HG02678 (cell line): ENCODE data around the gene ANO1.
"Not testable (repeated sequence)": the region's sequence is repeated elsewhere in the genome, so short reads cannot be mapped to it uniquely, and the experiment has no call there.

Experiments used
- ATAC-seq: cut with Tn5 transposase; IDR thresholded peaks from one replicate; pipeline ENCODE4 v1.9.1; 2021; ENCODE audit warnings: mild to moderate bottlenecking, moderate library complexity; ENCODE audit not compliant: unreplicated experiment

Gene ANO1

GRCh38 chr11:70204466-70204799 is 126.3 kb downstream of the ANO1 start:
- no peak for ATAC-seq

GRCh38 chr11:70205049-70205725 is 127.1 kb downstream of the ANO1 start:
- ATAC-seq: no peak

DNA sequence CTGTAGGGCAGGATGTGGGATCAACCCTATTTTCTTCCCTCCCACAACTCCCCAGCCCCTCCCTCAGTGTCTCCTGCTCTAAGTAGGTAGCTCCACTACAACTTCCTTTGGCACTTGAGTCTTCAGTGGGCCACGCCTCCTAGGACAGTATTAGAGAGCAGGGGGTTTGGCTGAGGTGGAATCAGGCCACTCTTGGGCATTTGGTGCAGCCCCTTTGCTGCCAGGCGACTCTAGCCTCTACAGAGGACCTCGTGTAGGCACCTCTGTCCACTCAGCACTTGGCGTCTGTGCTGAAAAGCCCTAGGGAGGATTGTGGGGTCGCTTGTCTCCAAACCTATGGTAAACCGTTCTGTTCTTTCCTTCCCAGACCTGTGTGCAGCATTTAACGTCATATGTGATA is 127.6 kb downstream of the ANO1 start:
- no peak for ATAC-seq

DNA sequence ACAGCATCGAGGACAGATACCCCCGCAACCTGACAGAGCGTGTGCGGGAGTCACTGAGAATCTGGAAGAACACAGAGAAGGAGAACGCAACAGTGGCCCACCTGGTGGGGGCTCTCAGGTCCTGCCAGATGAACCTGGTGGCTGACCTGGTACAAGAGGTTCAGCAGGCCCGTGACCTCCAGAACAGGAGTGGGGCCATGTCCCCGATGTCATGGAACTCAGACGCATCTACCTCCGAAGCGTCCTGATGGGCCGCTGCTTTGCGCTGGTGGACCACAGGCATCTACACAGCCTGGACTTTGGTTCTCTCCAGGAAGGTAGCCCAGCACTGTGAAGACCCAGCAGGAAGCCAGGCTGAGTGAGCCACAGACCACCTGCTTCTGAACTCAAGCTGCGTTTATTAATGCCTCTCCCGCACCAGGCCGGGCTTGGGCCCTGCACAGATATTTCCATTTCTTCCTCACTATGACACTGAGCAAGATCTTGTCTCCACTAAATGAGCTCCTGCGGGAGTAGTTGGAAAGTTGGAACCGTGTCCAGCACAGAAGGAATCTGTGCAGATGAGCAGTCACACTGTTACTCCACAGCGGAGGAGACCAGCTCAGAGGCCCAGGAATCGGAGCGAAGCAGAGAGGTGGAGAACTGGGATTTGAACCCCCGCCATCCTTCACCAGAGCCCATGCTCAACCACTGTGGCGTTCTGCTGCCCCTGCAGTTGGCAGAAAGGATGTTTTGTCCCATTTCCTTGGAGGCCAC is 128.3 kb downstream of the ANO1 start:
- no peak for ATAC-seq

GRCh38 chr11:70206982-70207376 is 128.9 kb downstream of the ANO1 start:
- ATAC-seq: no peak

DNA sequence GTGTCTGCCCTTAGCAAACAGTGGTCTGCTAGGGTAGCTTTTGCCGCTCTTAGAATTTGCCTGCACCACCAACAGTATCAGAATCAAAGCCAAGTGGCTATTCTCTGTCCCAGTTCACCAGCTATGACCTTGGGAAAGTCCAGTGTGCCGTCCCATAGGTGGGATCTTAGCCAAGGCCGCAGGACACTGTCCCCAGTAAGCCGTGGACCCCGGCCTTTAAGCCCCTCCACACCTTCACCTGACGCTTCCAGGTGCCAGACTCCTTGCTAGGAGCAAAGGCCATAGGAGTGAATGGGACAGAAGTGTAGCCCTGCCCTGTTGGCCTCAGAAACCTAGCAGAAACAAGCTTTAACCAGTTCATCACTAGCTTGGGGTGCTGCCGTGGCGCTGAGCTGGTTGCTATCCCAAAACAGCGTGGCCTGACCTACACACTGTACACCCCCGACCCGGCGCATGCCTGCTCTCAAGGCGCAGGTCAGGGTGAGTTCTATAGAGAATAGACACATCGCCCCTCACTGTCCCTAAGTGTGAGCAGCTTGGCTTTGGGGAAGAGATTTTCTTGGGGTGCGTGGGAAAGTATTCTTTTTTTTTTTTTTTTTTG is 129.5 kb downstream of the ANO1 start:
- no peak for ATAC-seq

DNA sequence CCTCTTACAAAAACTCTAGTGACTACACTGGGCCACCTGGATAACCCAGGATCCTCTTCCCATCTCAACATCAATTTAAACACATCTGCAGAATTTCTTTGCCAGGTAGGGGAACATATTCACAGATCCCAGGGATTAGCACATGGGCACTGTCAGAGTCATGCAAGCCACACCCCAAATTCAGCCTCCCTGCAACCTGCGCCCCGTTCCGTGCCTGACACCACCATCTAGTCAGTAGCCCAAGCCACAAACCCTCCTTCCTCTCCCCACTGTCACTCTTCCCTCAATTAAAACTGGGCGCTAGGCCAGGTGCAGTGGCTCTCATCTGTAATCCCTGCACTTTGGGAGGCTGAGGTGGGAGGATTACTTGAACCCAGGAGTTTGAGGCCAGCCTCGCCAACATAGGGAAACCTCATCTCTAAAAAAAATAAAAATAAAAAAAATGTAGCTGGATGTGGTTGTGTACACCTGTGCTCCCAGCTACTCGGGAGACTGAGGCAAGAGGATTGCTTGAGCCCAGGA is 131.3 kb downstream of the ANO1 start:
- ATAC-seq: no peak

GRCh38 chr11:70210051-70210501 is 132.0 kb downstream of the ANO1 start:
- ATAC-seq: no peak

DNA sequence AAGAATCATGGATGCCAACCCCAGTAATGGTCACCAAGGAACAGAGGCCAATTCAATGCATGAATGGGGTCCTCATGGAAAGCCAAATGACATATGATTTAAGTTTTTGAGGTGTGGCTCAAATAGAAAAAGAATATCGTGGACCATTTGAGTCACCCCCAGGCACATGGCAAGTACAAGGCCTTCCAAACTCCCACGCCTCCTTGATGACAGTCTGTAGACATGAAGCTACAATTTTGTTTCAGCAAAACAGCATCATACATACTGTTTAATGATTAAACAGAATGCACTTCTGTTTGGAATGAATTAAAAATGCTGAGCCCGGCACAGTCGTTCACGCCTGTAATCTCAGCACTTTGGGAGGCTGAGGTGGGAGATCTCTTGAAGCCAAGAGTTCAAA is 132.4 kb downstream of the ANO1 start:
- ATAC-seq: no peak

GRCh38 chr11:70212227-70212811 is 134.2 kb downstream of the ANO1 start:
- no peak for ATAC-seq

DNA sequence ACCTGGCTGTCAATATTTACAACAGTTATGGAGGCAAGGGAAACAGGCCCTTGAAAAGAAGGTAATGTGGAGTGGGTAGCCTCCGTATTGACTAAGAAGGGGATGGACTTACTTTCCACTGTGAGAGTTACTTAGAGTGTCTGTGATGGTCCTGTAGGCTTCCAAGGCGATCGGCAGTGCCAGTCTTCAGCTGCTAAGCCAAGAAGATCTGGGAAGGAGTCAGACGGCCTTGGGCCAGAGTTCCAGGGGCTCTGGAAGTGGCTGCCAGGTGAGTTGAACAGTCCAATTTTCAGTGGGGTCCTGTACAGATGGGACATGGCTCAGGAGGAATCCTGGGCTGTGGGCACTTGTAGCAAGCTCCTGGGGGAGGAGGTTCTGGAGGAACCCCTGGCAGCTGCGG is 139.3 kb downstream of the ANO1 start:
- not testable (repeated sequence) for ATAC-seq

- not testable (repeated sequence) for ATAC-seq
Observed at GRCh38 chr11:70218076-70218475, 140.0 kb downstream of the ANO1 start.

- ATAC-seq: no peak
Observed at GRCh38 chr11:70220136-70220535, 142.0 kb downstream of the ANO1 start.

GRCh38 chr11:70220920-70221319 is 142.8 kb downstream of the ANO1 start:
- ATAC-seq: no peak

DNA sequence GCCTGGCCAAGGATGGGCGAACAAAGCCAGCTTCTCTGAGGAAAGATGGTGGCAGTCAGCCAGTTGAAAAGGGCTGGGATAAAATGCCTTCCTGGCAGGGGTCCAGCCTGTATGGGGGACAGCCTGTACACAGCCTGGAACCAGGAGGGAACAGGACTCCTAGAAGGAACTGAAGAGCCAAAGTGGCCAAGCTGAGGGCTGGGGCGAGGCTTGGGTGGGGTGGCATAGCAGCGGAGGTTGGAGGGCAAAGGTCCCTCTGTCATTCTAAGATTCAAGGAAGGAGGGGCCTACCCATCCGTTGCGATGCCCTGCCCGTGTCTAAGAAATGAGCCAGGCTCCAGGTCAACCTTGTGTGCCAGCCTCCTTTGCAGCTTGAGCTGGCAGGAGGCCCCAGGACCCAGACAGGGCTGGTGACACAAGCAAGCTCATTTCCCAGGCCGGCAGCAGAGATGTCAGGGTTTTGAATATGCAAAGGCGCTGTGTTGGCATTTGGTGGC is 147.6 kb downstream of the ANO1 start:
- ATAC-seq: no peak

- no peak for ATAC-seq
Observed at GRCh38 chr11:70226183-70226582, 148.1 kb downstream of the ANO1 start.

DNA sequence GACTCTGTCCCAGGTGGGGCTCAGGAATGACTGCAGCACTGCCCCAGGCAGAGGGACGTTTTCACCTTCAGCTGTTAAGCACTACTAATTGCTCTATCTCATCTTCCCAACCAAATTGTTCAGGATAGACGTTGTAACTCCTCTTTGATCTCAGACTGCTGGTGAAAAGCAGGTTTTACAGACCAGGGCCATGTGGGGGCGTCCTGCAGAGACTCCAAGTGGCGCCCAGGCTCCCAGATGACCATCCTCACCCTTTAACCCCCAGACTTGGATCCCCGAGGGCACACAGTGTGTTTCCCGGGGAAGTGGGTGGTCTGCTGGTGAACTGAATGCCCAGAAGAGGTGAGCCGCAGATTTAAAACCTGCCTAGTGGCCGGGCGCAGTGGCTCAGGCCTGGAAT is 148.8 kb downstream of the ANO1 start:
- no peak for ATAC-seq

DNA sequence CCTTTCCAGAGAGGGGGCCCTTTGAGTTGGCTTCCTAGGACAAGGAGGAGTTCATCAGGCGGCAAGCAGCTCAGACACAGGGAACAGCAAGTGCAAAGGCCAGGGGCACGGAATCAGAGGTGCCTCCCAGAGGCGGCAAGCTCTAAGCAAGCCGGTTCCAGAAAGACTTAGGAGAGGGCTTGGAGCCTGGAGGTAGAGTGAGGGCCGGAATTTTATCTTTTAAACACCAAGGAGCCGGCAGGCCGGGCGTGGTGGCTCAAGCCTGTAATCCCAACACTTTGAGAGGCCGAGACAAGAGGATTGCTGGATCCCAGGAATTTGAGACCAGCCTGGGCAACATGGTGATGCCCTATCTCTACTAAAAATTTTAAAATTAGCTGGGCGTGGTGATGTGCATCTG is 151.6 kb downstream of the ANO1 start:
- no peak for ATAC-seq

- no peak for ATAC-seq
Observed at GRCh38 chr11:70230151-70230839, 152.2 kb downstream of the ANO1 start.

GRCh38 chr11:70230840-70231710 is 153.0 kb downstream of the ANO1 start:
- ATAC-seq: no peak
